ENCODE measurements around the gene VAX1.

Gene VAX1

GRCh38 chr10:117164592-117165537 is 26.8 kb upstream of the VAX1 start:
- no peak for DNase-seq (ENCODE audit: low read depth)
- H3K4me3 ChIP-seq (ENCODE audit: low read depth, low read length): no peak overlapping the region
- TF ChIP-seq CTCF (IDR thresholded peaks at IDR 0.05; ENCODE audit: low read depth, low read length): no peak
- no peak for TF ChIP-seq MAX (IDR thresholded peaks at IDR 0.05; ENCODE audit: low read depth, low read length)
- no peak for TF ChIP-seq POLR2A (IDR thresholded peaks at IDR 0.05; ENCODE audit: extremely low read depth, insufficient read length)
- TF ChIP-seq MYC (IDR thresholded peaks at IDR 0.05; ENCODE audit: low read depth, low read length): no peak

- no peak for DNase-seq (ENCODE audit: low read depth)
- no peak for TF ChIP-seq MYC (IDR thresholded peaks at IDR 0.05; ENCODE audit: low read depth, low read length)
- TF ChIP-seq POLR2A (IDR thresholded peaks at IDR 0.05; ENCODE audit: extremely low read depth, insufficient read length): no peak
- no peak for TF ChIP-seq CTCF (IDR thresholded peaks at IDR 0.05; ENCODE audit: low read depth, low read length)
- TF ChIP-seq MAX (IDR thresholded peaks at IDR 0.05; ENCODE audit: low read depth, low read length): no peak
- H3K4me3 ChIP-seq (ENCODE audit: low read depth, low read length): no peak overlapping the region
These were observed 26.0 kb upstream of the VAX1 start for GRCh38 chr10:117163954-117164548.

GRCh38 chr10:117163061-117163953 is 25.2 kb upstream of the VAX1 start:
- H3K4me3 ChIP-seq (ENCODE audit: low read depth, low read length): no peak overlapping the region
- DNase-seq (ENCODE audit: low read depth): no peak
- no peak for TF ChIP-seq MYC (IDR thresholded peaks at IDR 0.05; ENCODE audit: low read depth, low read length)
- no peak for TF ChIP-seq CTCF (IDR thresholded peaks at IDR 0.05; ENCODE audit: low read depth, low read length)
- TF ChIP-seq POLR2A (IDR thresholded peaks at IDR 0.05; ENCODE audit: extremely low read depth, insufficient read length): no peak
- TF ChIP-seq MAX (IDR thresholded peaks at IDR 0.05; ENCODE audit: low read depth, low read length): no peak

- H3K4me3 ChIP-seq (ENCODE audit: low read depth, low read length): no peak overlapping the region
- DNase-seq (ENCODE audit: low read depth): no peak
- no peak for TF ChIP-seq POLR2A (IDR thresholded peaks at IDR 0.05; ENCODE audit: extremely low read depth, insufficient read length)
- no peak for TF ChIP-seq MYC (IDR thresholded peaks at IDR 0.05; ENCODE audit: low read depth, low read length)
These were observed 24.3 kb upstream of the VAX1 start for GRCh38 chr10:117162093-117163060.

GRCh38 chr10:117161386-117162033 is 23.4 kb upstream of the VAX1 start:
- TF ChIP-seq MYC (IDR thresholded peaks at IDR 0.05; ENCODE audit: low read depth, low read length) (no peak), MAX (IDR thresholded peaks at IDR 0.05; ENCODE audit: low read depth, low read length) (no peak), POLR2A (IDR thresholded peaks at IDR 0.05; ENCODE audit: extremely low read depth, insufficient read length) (no peak), CTCF (IDR thresholded peaks at IDR 0.05; ENCODE audit: low read depth, low read length) (no peak)
- no peak overlapping the region for H3K4me3 ChIP-seq (ENCODE audit: low read depth, low read length)
- DNase-seq (ENCODE audit: low read depth): no peak
